ENCODE results near the gene CRHR2.

GRCh38 chr7:30703756-30704155, 21.5 kb upstream of the CRHR2 start:
- TF ChIP-seq CTCF (IDR thresholded peaks at IDR 0.05; ENCODE audit: low read length) (no peak), EZH2 (optimal IDR thresholded peaks at IDR 0.05; ENCODE audit: low read depth, low read length) (no peak)
